NCI-H2029 treated with DMSO at 0.1 percent for 48 hours (cell line): ENCODE data around the gene LHX4.

Experiments used
- DNase-seq: peaks from one replicate; lab custom pipeline; 2025; lab: John Stamatoyannopoulos, UW

LHX4 gene

GRCh38 chr1:180257486-180257885 lies 27.4 kb downstream of the LHX4 start:
- DNase-seq: no peak

DNA sequence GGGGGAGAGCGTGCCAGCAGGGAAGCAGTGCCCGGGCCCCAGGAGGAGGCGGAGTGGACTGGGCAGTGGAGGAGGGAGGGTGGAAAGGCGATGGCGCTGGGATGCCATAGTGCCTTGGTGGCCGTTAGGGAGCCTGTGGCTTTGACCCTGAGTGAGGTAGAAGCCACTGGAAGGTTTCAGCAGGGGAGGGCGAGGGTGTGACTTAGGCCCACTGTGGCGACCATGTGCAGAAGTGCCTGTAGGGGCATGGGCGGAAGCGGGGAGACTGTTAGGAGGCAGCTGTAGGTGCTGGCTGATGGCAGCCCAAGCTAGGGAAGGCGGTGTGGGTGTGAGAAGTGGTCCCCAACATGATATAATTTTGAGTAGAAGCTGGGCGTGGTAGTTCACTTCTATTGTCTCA lies 28.2 kb downstream of the LHX4 start:
- no peak for DNase-seq

- DNase-seq: no peak
Measured at GRCh38 chr1:180258935-180259334, 28.9 kb downstream of the LHX4 start.

DNA sequence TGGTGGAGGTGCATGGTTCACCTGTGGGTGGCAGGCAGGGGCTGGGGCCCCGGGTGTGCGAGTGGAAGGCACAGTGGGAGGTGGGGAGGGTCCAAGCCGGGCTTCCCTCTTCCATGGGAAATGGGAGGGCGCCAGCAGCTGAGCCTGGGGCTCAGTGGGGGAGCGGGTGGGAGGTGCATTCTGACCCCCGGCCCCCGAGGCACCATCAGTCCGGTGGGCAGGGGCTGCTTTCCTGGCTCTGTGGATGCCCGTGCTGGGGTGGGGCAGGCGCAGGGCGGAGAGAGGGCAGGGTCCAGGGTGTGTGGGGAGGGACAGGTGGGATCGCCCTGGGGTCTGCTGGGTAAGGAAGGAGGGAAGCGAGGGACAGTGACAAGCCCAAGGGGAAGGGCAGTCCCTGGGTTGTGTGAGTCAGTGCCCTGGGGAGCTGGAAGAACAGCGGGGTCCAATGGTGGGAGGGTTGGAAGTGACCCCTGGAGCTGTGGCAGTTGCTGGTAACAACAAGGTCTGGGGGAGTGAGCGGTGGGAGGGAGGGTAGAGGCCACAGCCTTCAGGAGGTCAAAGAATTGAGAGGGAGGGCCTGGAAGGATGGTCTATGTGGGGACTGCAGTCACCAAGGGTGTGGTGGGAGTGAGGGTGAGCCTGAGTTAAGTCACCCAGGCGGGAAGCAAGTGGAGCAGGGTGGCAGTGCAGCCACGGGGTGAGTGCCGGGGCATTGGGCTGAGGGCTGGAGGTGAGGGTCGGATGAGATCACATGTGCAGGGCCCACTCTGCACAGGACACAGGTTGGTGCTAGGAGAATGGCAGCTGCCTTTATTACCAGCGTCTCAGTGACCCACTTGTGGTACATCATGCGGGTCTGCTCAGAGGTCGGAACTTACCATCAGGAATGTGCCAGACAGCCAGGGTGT lies 29.6 kb downstream of the LHX4 start:
- DNase-seq: no peak

GRCh38 chr1:180260541-180260940 lies 30.5 kb downstream of the LHX4 start:
- DNase-seq: no peak

DNA sequence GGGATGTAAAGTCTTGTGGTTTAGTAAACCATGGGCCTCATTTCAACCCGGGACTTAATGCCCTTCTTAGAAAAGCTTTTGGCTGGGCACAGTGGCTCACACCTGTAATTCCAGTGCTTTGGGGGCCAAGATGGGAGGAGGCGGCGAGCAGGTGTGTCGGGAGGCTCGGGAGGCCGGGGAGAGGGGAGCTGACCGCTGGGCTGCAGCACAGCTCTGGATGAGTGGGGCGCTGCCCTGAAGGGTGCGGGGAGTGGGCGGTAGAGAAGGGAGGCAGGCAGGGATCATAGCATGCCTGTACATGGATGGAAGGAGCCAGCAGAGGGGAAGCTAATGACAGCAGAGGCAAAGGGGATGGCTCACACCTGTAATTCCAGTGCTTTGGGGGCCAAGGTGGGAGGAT lies 31.0 kb downstream of the LHX4 start:
- DNase-seq: no peak

DNA sequence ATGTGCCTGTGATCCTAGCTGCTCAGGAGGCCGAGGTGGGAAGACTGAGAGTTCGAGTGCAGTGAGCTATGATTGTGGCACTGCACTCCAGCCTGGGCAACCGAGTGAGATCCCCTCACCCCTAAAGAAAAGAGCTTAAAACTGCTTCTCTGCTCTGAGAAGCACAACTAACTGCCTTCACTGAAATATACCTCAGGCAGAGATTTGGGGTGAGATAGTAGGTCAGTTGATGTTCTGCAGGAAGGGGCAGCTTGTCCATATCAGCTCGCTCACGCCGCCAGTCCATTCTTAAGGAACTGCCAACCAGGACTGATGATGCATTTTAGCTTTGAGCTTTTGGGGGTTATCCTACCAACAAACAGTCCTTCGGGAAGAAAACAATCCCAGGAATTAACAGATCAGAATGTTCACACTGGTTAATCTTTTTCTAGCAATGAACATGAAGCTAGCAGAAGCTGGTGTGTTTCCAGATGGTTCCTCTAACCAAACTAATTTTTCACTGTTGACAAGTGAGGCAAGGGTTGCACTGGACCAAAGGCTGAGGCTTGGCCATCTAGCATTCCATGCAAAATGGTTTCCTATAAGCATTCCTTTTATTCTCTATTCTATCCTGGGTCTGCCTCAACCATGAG lies 31.6 kb downstream of the LHX4 start:
- no peak for DNase-seq

- no peak for DNase-seq
Measured at GRCh38 chr1:180262628-180263488, 32.8 kb downstream of the LHX4 start.

- no peak for DNase-seq
Measured at GRCh38 chr1:180264595-180264994, 34.5 kb downstream of the LHX4 start.

GRCh38 chr1:180265201-180265600 lies 35.1 kb downstream of the LHX4 start:
- DNase-seq: no peak

GRCh38 chr1:180265871-180266270 lies 35.8 kb downstream of the LHX4 start:
- DNase-seq: no peak

DNA sequence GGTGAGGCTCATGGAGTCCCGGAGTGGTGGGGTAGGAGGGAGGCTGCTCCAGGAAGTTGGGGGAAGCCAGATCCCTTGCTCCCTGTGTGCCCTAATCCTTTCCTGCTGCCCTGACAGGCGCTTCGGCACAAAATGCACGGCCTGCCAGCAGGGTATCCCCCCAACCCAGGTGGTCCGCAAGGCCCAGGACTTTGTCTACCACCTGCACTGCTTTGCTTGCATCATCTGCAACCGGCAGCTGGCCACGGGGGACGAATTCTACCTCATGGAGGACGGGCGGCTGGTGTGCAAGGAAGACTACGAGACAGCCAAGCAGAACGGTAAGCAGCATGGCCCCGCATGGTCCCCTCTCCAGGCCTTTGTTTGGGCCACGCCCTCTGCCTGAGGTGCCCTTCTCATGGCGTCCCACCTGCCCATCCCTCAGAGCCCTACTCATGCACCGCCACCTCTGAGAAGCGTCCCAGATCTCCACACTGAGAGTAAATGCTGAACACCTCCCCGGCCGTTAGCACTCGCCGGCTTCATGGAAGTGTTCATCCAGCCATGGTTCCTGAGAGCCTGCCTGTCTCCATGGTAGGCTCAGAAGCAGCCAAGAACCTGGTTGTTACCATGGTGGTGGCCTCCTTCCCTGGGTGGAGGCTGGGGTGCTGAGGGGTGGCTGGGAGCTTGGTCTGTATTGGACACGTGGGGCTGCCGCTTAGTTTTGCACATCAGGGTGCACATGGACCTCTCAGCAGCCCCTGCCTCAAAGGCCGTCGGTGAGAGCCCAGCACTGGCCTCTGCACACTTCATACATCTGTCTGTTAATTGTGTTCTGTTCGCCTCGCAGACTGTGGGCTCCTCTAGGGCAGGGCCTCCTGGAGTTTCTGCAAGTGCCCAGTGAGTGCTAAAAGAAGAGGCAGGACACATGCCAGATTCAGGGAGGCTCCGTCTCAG lies 36.5 kb downstream of the LHX4 start:
- no peak for DNase-seq

DNA sequence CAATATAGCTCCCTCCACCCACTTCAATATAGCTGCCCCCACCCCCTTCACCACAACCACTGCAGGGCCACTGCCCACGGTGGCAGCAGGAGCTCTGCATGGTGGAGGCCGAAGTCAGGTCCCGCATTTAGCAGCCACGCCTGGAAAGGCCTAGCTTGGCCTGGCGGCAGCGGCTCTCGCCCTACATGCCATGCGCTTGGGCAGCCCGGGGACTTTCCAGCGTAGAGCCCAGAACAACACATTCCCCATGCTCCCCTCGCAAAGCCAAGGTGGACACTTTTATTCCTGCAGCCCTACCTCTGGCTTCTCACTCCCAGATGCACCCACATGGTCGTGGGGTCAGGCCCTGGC lies 37.1 kb downstream of the LHX4 start:
- DNase-seq: no peak

GRCh38 chr1:180267761-180268555 lies 37.9 kb downstream of the LHX4 start:
- no peak for DNase-seq

GRCh38 chr1:180268556-180269075 lies 38.6 kb downstream of the LHX4 start:
- DNase-seq: peak; percentile 12

- no peak for DNase-seq
Measured at GRCh38 chr1:180269645-180270529, 39.8 kb downstream of the LHX4 start.

GRCh38 chr1:180270530-180271271 lies 40.6 kb downstream of the LHX4 start:
- no peak for DNase-seq
